K562 (cell line): ENCODE results near the gene CCDC159. TPM values are rescaled to one million over a fixed set of nuclear protein-coding genes. Genes with fewer than 3 reads are reported as not detected.

ENCODE experiments used
- ATAC-seq: fragments of 200-7000 bp; cut with Tn5 transposase; 3 replicates; pipeline ENCODE4 v1.9.1; 2020; ENCODE audit warnings: moderate library complexity
- BruUV-seq: library from RNA; stranded (reverse); fragments of 400-500 nt; replicated peaks from 2 replicates; lab custom pipeline; 2021; lab: Mats Ljungman, UMichigan
- CTCF ChIA-PET: fragments of 300-600 bp; formaldehyde crosslinking; extraction: SDS; loops from one replicate; lab custom pipeline; 2021; ENCODE audit warnings: low intra/inter-chr PET ratio; lab: Yijun Ruan, JAX
- POLR2A ChIA-PET: fragments of 300-600, 350-650 bp; sonication (Branson Sonifier 250); formaldehyde crosslinking; extraction: SDS; loops from one replicate; lab custom pipeline; 2021; ENCODE audit warnings: antibody characterized with exemption, inconsistent platforms; lab: Yijun Ruan, JAX
- DNase-seq, 4 experiments: peaks; one replicate each; pipeline versions ENCODE4 v3.0.0 to v3.0.0-alpha.2; 2011 to 2018; ENCODE audit warnings: low spot score in 3 of 4, mixed read lengths in 3 of 4; ENCODE audit errors: extremely low read depth in 1 of 4
- FAIRE-seq: peaks from 2 replicates; lab custom pipeline; 2011; peaks lifted over from hg19 to GRCh38; lab: Jason Lieb, UNC
- H2AFZ ChIP-seq: 2 replicates; pipeline ENCODE4 v1.6.0; 2011; ENCODE audit warnings: low read depth, low read length, control low read depth, inconsistent platforms
- H3K27ac ChIP-seq: fragments of 200-600 bp; 3 replicates; pipeline ENCODE4 v1.8.0; 2011; ENCODE audit warnings: low read depth, mild to moderate bottlenecking, control low read depth, inconsistent platforms, low read length, moderate library complexity, mixed read lengths; ENCODE audit errors: extremely low read depth
- H3K27me3 ChIP-seq, 2 experiments: fragments of 300-600 bp in 1 of 2; 2 replicates in 1 of 2; 3 replicates in 1 of 2; pipeline versions ENCODE4 v1.6.0 to v1.8.0; 2011; ENCODE audit warnings: inconsistent platforms in 2 of 2, low read length in 2 of 2, mild to moderate bottlenecking in 1 of 2, mixed read lengths in 1 of 2, moderate library complexity in 1 of 2; ENCODE audit not compliant: control insufficient read depth in 2 of 2, insufficient read depth in 2 of 2
- H3K36me3 ChIP-seq: fragments of 300-600 bp; 3 replicates; pipeline ENCODE4 v1.8.0; 2011; ENCODE audit warnings: mild to moderate bottlenecking, low read length, inconsistent platforms; ENCODE audit not compliant: control insufficient read depth, insufficient read depth
- H3K4me1 ChIP-seq, 2 experiments: fragments of 200-600 bp in 1 of 2; replicated peaks in 1 of 2; 2 replicates in 1 of 2; 3 replicates in 1 of 2; pipeline versions ENCODE4 v1.5.1 to v1.8.0; 2011; ENCODE audit warnings: inconsistent platforms in 2 of 2, low read length in 2 of 2, mild to moderate bottlenecking in 1 of 2, mixed read lengths in 1 of 2, moderate library complexity in 1 of 2; ENCODE audit not compliant: control insufficient read depth in 2 of 2, insufficient read depth in 2 of 2
- H3K4me2 ChIP-seq: 2 replicates; pipeline ENCODE4 v1.6.1; 2011; ENCODE audit warnings: low read length, control low read depth, inconsistent platforms, mixed read lengths; ENCODE audit not compliant: insufficient read depth
- H3K4me3 ChIP-seq: fragments of 200-600 bp; sonication (generic), shearing (Covaris generic); 2 replicates; pipeline ENCODE4 v1.5.1; 2016; ENCODE audit warnings: control low read depth, inconsistent platforms
- H3K79me2 ChIP-seq: fragments of 200-600 bp; 3 replicates; pipeline ENCODE4 v1.8.0; 2011; ENCODE audit warnings: low read length, inconsistent platforms; ENCODE audit not compliant: control insufficient read depth, insufficient read depth
- H3K9ac ChIP-seq, 2 experiments: 2 replicates each; pipeline versions ENCODE4 v1.6.0 to v1.6.1; 2011; ENCODE audit warnings: low read depth in 2 of 2, low read length in 2 of 2, control low read depth in 1 of 2, inconsistent platforms in 1 of 2, mild to moderate bottlenecking in 1 of 2, mixed read lengths in 1 of 2; ENCODE audit not compliant: insufficient read depth in 1 of 2
- H3K9me1 ChIP-seq: one replicate; pipeline ENCODE4 v1.6.0; 2011; ENCODE audit warnings: inconsistent platforms, mild to moderate bottlenecking, low read length, moderate library complexity; ENCODE audit not compliant: control insufficient read depth, insufficient read depth
- H3K9me3 ChIP-seq: replicated peaks from 2 replicates; pipeline ENCODE4 v1.5.1; 2011; ENCODE audit warnings: low read depth, low read length, inconsistent platforms; ENCODE audit not compliant: control insufficient read depth, insufficient read depth
- H4K20me1 ChIP-seq: replicated peaks from 2 replicates; pipeline ENCODE4 v1.6.1; 2011; ENCODE audit warnings: low read length, inconsistent platforms, mixed read lengths; ENCODE audit not compliant: control insufficient read depth, insufficient read depth
- CBX1 ChIP-seq: sonication (generic); IDR thresholded peaks from 2 replicates; pipeline ENCODE4 v1.6.1; 2016; ENCODE audit warnings: antibody characterized with exemption, low read depth, mild to moderate bottlenecking
- GTF3C2 ChIP-seq: IDR thresholded peaks from 3 replicates; pipeline ENCODE4 v1.6.1; 2011; ENCODE audit warnings: borderline replicate concordance, mild to moderate bottlenecking, moderate library complexity; ENCODE audit not compliant: insufficient read length; ENCODE audit errors: extremely low read depth
- ID3 ChIP-seq, 2 experiments: fragments of 250-450 bp in 1 of 2; fragments of 450-650 bp in 1 of 2; sonication (Bioruptor Pico) in 1 of 2; IDR thresholded peaks; 2 replicates each; pipeline versions ENCODE4 v1.6.1 to v1.8.0; 2016 to 2021; ENCODE audit warnings: mild to moderate bottlenecking in 2 of 2, moderate library complexity in 2 of 2, missing compliant biosample characterization in 1 of 2, missing genetic modification characterization in 1 of 2
- IRF2 ChIP-seq: sonication (generic); formaldehyde crosslinking; IDR thresholded peaks from 2 replicates; pipeline ENCODE4 v1.8.1; 2022; ENCODE audit warnings: mild to moderate bottlenecking, missing genetic modification reagents
- NFRKB ChIP-seq: fragments of 450-650 bp; IDR thresholded peaks from 2 replicates; pipeline ENCODE4 v1.6.1; 2016; ENCODE audit warnings: low read depth
- POLR2H ChIP-seq: IDR thresholded peaks from 2 replicates; pipeline ENCODE4 v1.6.1; 2016; ENCODE audit warnings: missing genetic modification characterization, low read depth, mild to moderate bottlenecking, control low read depth, missing compliant biosample characterization, moderate library complexity
- POLR3G ChIP-seq: IDR thresholded peaks from 2 replicates; pipeline ENCODE4 v1.6.1; 2011; ENCODE audit not compliant: insufficient read length, insufficient replicate concordance; ENCODE audit errors: extremely low read depth
- RBBP5 ChIP-seq: fragments of 200-600 bp; sonication (generic); IDR thresholded peaks from 2 replicates; pipeline ENCODE4 v1.6.1; 2012; ENCODE audit warnings: borderline replicate concordance, mild to moderate bottlenecking, low read length, control low read depth, inconsistent platforms; ENCODE audit not compliant: insufficient read depth, poor library complexity, severe bottlenecking
- SOX6 ChIP-seq: fragments of 450-650 bp; IDR thresholded peaks from 2 replicates; pipeline ENCODE4 v1.6.1; 2014; ENCODE audit warnings: mild to moderate bottlenecking
- TBL1XR1 ChIP-seq, 2 experiments: IDR thresholded peaks; 2 replicates each; pipeline ENCODE4 v1.6.1; 2012; ENCODE audit warnings: improper control_type of control experiment in 2 of 2, low read length in 2 of 2, mild to moderate bottlenecking in 1 of 2
- TBP ChIP-seq: optimal IDR thresholded peaks from 2 replicates; pipeline ENCODE3; 2011; ENCODE audit warnings: low read depth, low read length, improper control_type of control experiment
- THRAP3 ChIP-seq: fragments of 450-650 bp; IDR thresholded peaks from 2 replicates; pipeline ENCODE4 v1.6.1; 2016; ENCODE audit warnings: mild to moderate bottlenecking, inconsistent platforms, borderline replicate concordance
- TRIM24 ChIP-seq, 2 experiments: fragments of 450-650 bp; IDR thresholded peaks; 2 replicates each; pipeline ENCODE4 v1.6.1; 2016
- ZNF12 ChIP-seq: sonication (generic); formaldehyde crosslinking; IDR thresholded peaks from 2 replicates; pipeline ENCODE4 v1.4.0; 2020; ENCODE audit warnings: mild to moderate bottlenecking, missing genetic modification reagents
- ZNF695 ChIP-seq: fragments of 450-650 bp; formaldehyde crosslinking; IDR thresholded peaks from 2 replicates; pipeline ENCODE4 v1.4.0; 2020; ENCODE audit warnings: mild to moderate bottlenecking, moderate library complexity
- whole genome bisulfite sequencing: fragments of 100-300 bp; shearing (Covaris generic); methylation state at CpG from one replicate; pipeline ENCODE4 v1.1.6; 2016; ENCODE audit warnings: low coverage, mixed read lengths; ENCODE audit not compliant: insufficient coverage; ENCODE audit errors: missing lambda C conversion rate; 5-methylcytosine and 5-hydroxymethylcytosine counted together
- in situ Hi-C: fragments of 300-500 bp; cut with MboI; formaldehyde crosslinking; loops from 4 replicates; pipeline ENCODE4 v1.15.0; 2018; ENCODE audit warnings: inconsistent platforms, mixed read lengths
- intact Hi-C: fragments of 100-400 bp; cut with micrococcal nuclease; formaldehyde crosslinking; loops from 2 replicates; pipeline ENCODE4 v1.14.2; 2022
- polyA plus RNA-seq, 8 experiments: library from polyadenylated mRNA; depleted of rRNA in 4 of 8; stranded (reverse) in 5 of 8; unstranded in 3 of 8; fragments of >200 nt; fragmentation: Nextera tagmentation in 2 of 8; fragmentation: Illumina TruSeq in 1 of 8; extraction: Ambion mirVana in 2 of 8; extraction: Trizol in 1 of 8; gene quantifications; 2 replicates each; pipeline versions ENCODE4 v1.2.1 to v1.2.3, GENCODE V29; 2011 to 2014; ENCODE audit warnings: inconsistent platforms in 1 of 8, missing spikeins in 1 of 8
- total RNA-seq, 7 experiments: library from RNA; depleted of rRNA in 6 of 7; stranded (reverse); fragments of >200 nt in 6 of 7; fragmentation: Illumina TruSeq in 2 of 7; extraction: Trizol in 2 of 7; gene quantifications; 2 replicates each; pipeline versions ENCODE4 v1.2.1 to v1.2.3, GENCODE V29; 2011 to 2021; ENCODE audit warnings: low replicate concordance in 1 of 7

CCDC159 gene
- total and polyA plus RNA-seq, 9 of the 15 experiments (the other 6 are each of a cell fraction or from before 2014, with no cell fraction given): 0.68 to 10.1 (median 4.7) TPM

GRCh38 chr19:11382898-11383705, 36.8 kb downstream of the CCDC159 start:
- peak overlapping the region; percentile 50 for H3K4me3 ChIP-seq
- H3K9me3 ChIP-seq: no peaks in the 10 kb centered on the region
- in situ Hi-C loops: no loop called here
- intact Hi-C loops: loop anchor here (5.0 kb wide), 2 partner anchors 91 to 99 kb away; partner anchors contain the start of gene ELAVL3
- CTCF ChIA-PET: interaction anchor here (0.6 kb wide), 1 partner anchor 153 kb away, joined by 3 read pairs; no protein-coding TSS in a partner anchor
- H3K79me2 ChIP-seq: peaks cover 16% of the 10 kb centered on the region; the same call in 2 of the 3 replicates
- FAIRE-seq: peak; percentile 92
- peak overlapping the region; percentile 80 for H2AFZ ChIP-seq
- TSS peak; percentile 51 for BruUV-seq
- H3K36me3 ChIP-seq: peaks cover 32% of the 10 kb centered on the region
- peak overlapping the region; percentile 64 to 91 for H3K9ac ChIP-seq
- under 1% methylated on average over 47 of the region's 65 CpGs for WGBS
- H3K27me3 ChIP-seq: no peaks in the 10 kb centered on the region
- peaks cover 8 to 50% of the 10 kb centered on the region in 2 experiments; a peak in 3 of 5 replicates for H3K4me1 ChIP-seq
- no peaks in the 10 kb centered on the region; the same call in 1 of the 2 replicates for H4K20me1 ChIP-seq
- POLR2A ChIA-PET: interaction anchor here (0.6 to 2.8 kb wide), 10 partner anchors 9 to 919 kb away, joined by 3 to 20 read pairs (median 3); partner anchors contain the start of genes ODAD3 and SWSAP1
- H3K27ac ChIP-seq: peak overlapping the region; percentile 70
- DNase-seq: peak; percentile 88 to 95 (median 88)
- H3K9me1 ChIP-seq: peaks cover 3% of the 10 kb centered on the region
- peak overlapping the region; percentile 90 for H3K4me2 ChIP-seq
- peak; percentile 89 for ATAC-seq
- no peak for TF ChIP-seq ZNF12 (CRISPR knock-in tag)
- peak; percentile 58; the same call in 1 of the 2 replicates for TF ChIP-seq THRAP3
- no peak for TF ChIP-seq ID3 (CRISPR knock-in tag; IDR thresholded peaks at IDR 0.05)
- no peak; the same call in 1 of the 2 replicates for TF ChIP-seq ID3 (tag; IDR thresholded peaks at IDR 0.05)
- TF ChIP-seq ZNF695: no peak
- TF ChIP-seq POLR2H: no peak
- TF ChIP-seq SOX6: peak; percentile 28; the same call in 1 of the 2 replicates
- TF ChIP-seq IRF2 (CRISPR knock-in tag): no peak
- no peak for TF ChIP-seq CBX1
- TF ChIP-seq NFRKB: no peak
- no peak for TF ChIP-seq RBBP5
- TF ChIP-seq TRIM24 (IDR thresholded peaks at IDR 0.05): no peak
- TF ChIP-seq POLR3G: no peak
- peak; percentile 33 to 77; a peak in 3 of 4 replicates for TF ChIP-seq TBL1XR1 (IDR thresholded peaks at IDR 0.05; ENCODE audit: low read length in 2 of 2)
- TF ChIP-seq TBP: no peak
- no peak for TF ChIP-seq GTF3C2
